Osteocyte (in vitro differentiated cells): ENCODE measurements around the gene ANAPC7. TPM values are rescaled to one million over a fixed set of nuclear protein-coding genes. Genes with fewer than 3 reads are reported as not detected.
A peak's percentile ranks its signal among the peaks of the same experiment; 100 is the strongest.
"Not testable (repeated sequence)": the region's sequence is repeated elsewhere in the genome, so short reads cannot be mapped to it uniquely, and the experiment has no call there.

Experiments used
- DNase-seq: peaks from one replicate; pipeline ENCODE4 v3.0.0; 2021; ENCODE audit warnings: mixed read lengths; ENCODE audit not compliant: unreplicated experiment; ENCODE audit errors: extremely low spot score
- H3K27ac Mint-ChIP-seq: one replicate; pipeline ENCODE4 v1.8.0; 2021; ENCODE audit warnings: mild to moderate bottlenecking, mixed read lengths; ENCODE audit not compliant: unreplicated experiment
- H3K27me3 Mint-ChIP-seq: one replicate; pipeline ENCODE4 v1.8.0; 2021; ENCODE audit warnings: mixed read lengths; ENCODE audit not compliant: unreplicated experiment
- H3K36me3 Mint-ChIP-seq: one replicate; pipeline ENCODE4 v1.8.0; 2021; ENCODE audit warnings: mixed read lengths; ENCODE audit not compliant: unreplicated experiment
- H3K4me1 Mint-ChIP-seq: one replicate; pipeline ENCODE4 v1.8.0; 2021; ENCODE audit warnings: mixed read lengths; ENCODE audit not compliant: unreplicated experiment
- H3K4me3 Mint-ChIP-seq: one replicate; pipeline ENCODE4 v1.8.0; 2021; ENCODE audit warnings: mild to moderate bottlenecking, moderate library complexity, mixed read lengths; ENCODE audit not compliant: unreplicated experiment
- H3K9me3 Mint-ChIP-seq: one replicate; pipeline ENCODE4 v1.8.0; 2021; ENCODE audit warnings: mixed read lengths; ENCODE audit not compliant: unreplicated experiment
- total RNA-seq: library from RNA; stranded (reverse); gene quantifications from 2 replicates; pipeline ENCODE4 v1.2.1, GENCODE V29; 2021
- TF ChIP-seq, protein P1 (sequence below): fragments of 200-600 bp; sonication (generic); IDR thresholded peaks from 2 replicates; pipeline ENCODE4 v1.5.0; 2021; ENCODE audit warnings: antibody characterized with exemption, mild to moderate bottlenecking, moderate library complexity

ANAPC7 gene
- total RNA-seq, 1 donor from 2014 or later: 48.8 TPM

DNA sequence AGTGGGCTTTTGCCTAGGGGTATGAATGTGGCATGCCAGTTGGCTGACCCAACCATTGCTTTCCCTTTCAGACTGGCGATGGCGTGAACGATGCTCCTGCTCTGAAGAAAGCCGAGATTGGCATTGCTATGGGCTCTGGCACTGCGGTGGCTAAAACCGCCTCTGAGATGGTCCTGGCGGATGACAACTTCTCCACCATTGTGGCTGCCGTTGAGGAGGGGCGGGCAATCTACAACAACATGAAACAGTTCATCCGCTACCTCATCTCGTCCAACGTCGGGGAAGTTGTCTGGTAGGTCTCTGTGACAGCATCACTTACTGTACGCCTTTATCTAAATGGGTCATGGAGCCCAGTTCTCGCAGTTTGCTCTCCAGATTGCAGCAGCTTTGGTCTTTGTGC lies 61.4 kb downstream of the ANAPC7 start:
- Mint-ChIP-seq H3K4me1 (no peaks in the 10 kb centered on the region), H3K27me3 (no peaks in the 10 kb centered on the region), H3K9me3 (no peaks in the 10 kb centered on the region), H3K4me3 (no peak overlapping the region), H3K27ac (no peak overlapping the region), H3K36me3 (peaks cover 80% of the 10 kb centered on the region)
- no peak for DNase-seq
- TF ChIP-seq, protein P1, sequence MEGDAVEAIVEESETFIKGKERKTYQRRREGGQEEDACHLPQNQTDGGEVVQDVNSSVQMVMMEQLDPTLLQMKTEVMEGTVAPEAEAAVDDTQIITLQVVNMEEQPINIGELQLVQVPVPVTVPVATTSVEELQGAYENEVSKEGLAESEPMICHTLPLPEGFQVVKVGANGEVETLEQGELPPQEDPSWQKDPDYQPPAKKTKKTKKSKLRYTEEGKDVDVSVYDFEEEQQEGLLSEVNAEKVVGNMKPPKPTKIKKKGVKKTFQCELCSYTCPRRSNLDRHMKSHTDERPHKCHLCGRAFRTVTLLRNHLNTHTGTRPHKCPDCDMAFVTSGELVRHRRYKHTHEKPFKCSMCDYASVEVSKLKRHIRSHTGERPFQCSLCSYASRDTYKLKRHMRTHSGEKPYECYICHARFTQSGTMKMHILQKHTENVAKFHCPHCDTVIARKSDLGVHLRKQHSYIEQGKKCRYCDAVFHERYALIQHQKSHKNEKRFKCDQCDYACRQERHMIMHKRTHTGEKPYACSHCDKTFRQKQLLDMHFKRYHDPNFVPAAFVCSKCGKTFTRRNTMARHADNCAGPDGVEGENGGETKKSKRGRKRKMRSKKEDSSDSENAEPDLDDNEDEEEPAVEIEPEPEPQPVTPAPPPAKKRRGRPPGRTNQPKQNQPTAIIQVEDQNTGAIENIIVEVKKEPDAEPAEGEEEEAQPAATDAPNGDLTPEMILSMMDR: no peak

DNA sequence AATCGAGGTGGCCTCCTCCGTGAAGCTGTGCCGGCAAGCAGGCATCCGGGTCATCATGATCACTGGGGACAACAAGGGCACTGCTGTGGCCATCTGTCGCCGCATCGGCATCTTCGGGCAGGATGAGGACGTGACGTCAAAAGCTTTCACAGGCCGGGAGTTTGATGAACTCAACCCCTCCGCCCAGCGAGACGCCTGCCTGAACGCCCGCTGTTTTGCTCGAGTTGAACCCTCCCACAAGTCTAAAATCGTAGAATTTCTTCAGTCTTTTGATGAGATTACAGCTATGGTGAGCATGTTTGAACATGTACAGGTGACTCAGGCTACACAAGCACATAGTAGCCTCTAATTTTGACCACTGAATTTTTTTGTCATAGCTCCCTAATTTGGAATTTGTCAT lies 62.8 kb downstream of the ANAPC7 start:
- H3K27ac Mint-ChIP-seq: peak overlapping the region; percentile 39

DNA sequence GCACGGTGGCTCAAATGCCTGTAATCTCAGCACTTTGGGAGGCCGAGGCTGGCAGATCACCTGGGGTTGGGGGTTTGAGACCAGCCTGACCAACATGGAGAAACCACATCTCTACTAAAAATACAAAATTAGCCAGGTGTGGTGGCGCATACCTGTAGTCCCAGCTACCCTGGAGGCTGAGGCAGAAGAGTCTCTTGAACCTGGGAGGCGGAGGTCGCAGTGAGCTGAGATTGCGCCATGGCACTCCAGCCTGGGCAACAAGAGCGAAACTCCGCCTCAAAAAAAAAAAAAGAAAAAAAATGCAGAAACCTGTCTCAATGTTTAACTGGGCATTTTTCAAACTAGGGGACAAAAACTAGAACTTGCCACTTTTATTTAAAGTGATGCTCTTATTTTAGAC lies 63.2 kb downstream of the ANAPC7 start:
- H3K4me3 Mint-ChIP-seq, H3K27me3 Mint-ChIP-seq, H3K4me1 Mint-ChIP-seq, DNase-seq, H3K9me3 Mint-ChIP-seq: not testable (repeated sequence)
- peaks cover 80% of the 10 kb centered on the region for H3K36me3 Mint-ChIP-seq
- peak overlapping the region; percentile 39 for H3K27ac Mint-ChIP-seq

More for the DNA sequence above, 62.8 kb downstream of the ANAPC7 start:
- Mint-ChIP-seq H3K4me1 (no peaks in the 10 kb centered on the region), H3K9me3 (no peaks in the 10 kb centered on the region), H3K36me3 (peaks cover 78% of the 10 kb centered on the region), H3K4me3 (no peak overlapping the region), H3K27me3 (no peaks in the 10 kb centered on the region)
- DNase-seq: no peak
- TF ChIP-seq, protein P1: no peak

DNA sequence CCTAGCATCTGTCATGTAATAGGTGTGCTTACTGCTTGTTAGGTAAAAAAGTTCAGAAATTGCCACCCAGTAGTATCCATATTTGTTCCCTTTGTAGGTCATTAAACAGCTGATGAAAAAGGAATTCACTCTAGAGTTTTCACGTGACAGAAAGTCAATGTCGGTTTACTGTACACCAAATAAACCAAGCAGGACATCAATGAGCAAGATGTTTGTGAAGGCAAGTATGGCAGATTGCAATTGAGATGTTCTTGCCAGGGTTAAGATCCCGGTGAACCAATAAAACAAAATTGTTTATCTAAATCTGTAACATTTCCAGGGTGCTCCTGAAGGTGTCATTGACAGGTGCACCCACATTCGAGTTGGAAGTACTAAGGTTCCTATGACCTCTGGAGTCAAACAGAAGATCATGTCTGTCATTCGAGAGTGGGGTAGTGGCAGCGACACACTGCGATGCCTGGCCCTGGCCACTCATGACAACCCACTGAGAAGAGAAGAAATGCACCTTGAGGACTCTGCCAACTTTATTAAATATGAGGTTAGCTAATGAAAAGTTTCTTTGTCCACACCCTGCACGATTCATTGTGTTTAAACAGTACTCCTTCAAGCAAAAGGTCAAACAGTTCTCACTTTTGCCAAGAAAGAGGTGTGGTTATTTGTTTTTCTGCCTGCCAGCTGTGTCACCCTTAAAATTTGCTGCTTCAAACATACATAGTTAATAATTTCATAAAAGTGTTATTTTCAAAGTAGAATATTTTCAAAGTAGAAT lies 64.1 kb downstream of the ANAPC7 start:
- peaks cover 76% of the 10 kb centered on the region for H3K36me3 Mint-ChIP-seq
- no peak overlapping the region for H3K27ac Mint-ChIP-seq
- TF ChIP-seq, protein P1: no peak
- no peak overlapping the region for H3K4me3 Mint-ChIP-seq
- H3K9me3 Mint-ChIP-seq: no peaks in the 10 kb centered on the region
- no peaks in the 10 kb centered on the region for H3K4me1 Mint-ChIP-seq
- DNase-seq: no peak
- H3K27me3 Mint-ChIP-seq: no peaks in the 10 kb centered on the region

DNA sequence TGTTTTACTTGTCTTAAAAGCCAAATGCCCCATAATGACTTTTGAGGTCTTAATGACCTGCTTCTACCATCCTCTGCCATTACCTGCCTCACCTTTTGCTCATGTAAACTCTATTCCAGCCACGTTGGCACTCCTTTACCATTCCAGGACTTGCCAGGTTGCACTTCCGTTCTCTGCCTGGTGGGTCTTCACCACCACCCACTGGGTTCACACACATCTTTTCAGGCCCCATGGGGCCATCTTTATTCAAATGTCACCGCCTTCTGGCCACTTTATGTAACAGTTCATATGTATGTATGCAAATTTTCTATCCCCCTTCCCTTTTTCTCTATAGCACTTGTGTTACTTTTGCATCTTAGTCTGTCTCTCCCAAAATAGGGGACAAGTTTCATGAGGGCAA lies 64.8 kb downstream of the ANAPC7 start:
- Mint-ChIP-seq H3K4me1 (no peaks in the 10 kb centered on the region), H3K9me3 (no peaks in the 10 kb centered on the region), H3K27me3 (no peaks in the 10 kb centered on the region), H3K36me3 (peaks cover 77% of the 10 kb centered on the region), H3K27ac (peak overlapping the region; percentile 48), H3K4me3 (no peak overlapping the region)
- TF ChIP-seq, protein P1: peak; percentile 39
- DNase-seq: no peak
